Testis (tissue), 3 donors: Measurements from ENCODE around the gene CELA3A. TPM values are rescaled to one million over a fixed set of nuclear protein-coding genes. Genes with fewer than 3 reads are reported as not detected.

Source experiments
- DNase-seq: peaks from one replicate; pipeline ENCODE4 v3.0.0-alpha.2; 2019
- H3K27ac ChIP-seq, 2 donors: fragments of 200-600 bp; sonication (generic); one replicate each; pipeline ENCODE4 v1.5.1; 2019
- H3K27me3 ChIP-seq: fragments of 200-600 bp; sonication (generic); one replicate; pipeline ENCODE4 v1.5.1; 2019
- H3K36me3 ChIP-seq: fragments of 200-600 bp; sonication (generic); one replicate; pipeline ENCODE4 v1.5.1; 2017; ENCODE audit warnings: low read depth; ENCODE audit errors: missing control alignments
- H3K4me1 ChIP-seq: fragments of 200-600 bp; sonication (generic); one replicate; pipeline ENCODE4 v1.5.1; 2019
- H3K4me3 ChIP-seq, 2 donors: fragments of 200-600 bp; sonication (generic); one replicate each; pipeline ENCODE4 v1.5.1; 2017 to 2019
- H3K9me3 ChIP-seq: fragments of 200-600 bp; sonication (generic); one replicate; pipeline ENCODE4 v1.5.1; 2017
- POLR2A ChIP-seq: fragments of 450-650 bp; IDR thresholded peaks from one replicate; pipeline ENCODE4 v1.6.1; 2017; ENCODE audit warnings: antibody characterized with exemption, mild to moderate bottlenecking, moderate library complexity
- whole genome bisulfite sequencing, 2 donors: methylation state at CpG; one replicate each; pipeline ENCODE4 v1.1.5; 2018; 5-methylcytosine and 5-hydroxymethylcytosine counted together
- intact Hi-C: fragments of 100-400 bp; cut with DNase I; formaldehyde crosslinking; loops from one replicate; pipeline ENCODE4 v1.15.1; 2023; ENCODE audit warnings: low total_unique reads
- polyA plus RNA-seq: library from polyadenylated mRNA; stranded (reverse); fragments of 350-450 nt; fragmentation: Illumina TruSeq; extraction: RNeasy Lipid Tissue Mini Kit (QIAGEN cat#74804); gene quantifications from one replicate; pipeline ENCODE4 v1.2.3, GENCODE V29; 2014; ENCODE audit warnings: low read depth, low replicate concordance; ENCODE audit not compliant: insufficient read depth
- total RNA-seq, 2 donors: library from RNA; depleted of rRNA; stranded (reverse); fragments of >200 nt; gene quantifications; one replicate each; pipeline ENCODE4 v1.2.3, GENCODE V29; 2016
- TF ChIP-seq, protein P1 (sequence below), 3 experiments: fragments of 450-650 bp in 2 of 3; fragments of 200-600 bp in 1 of 3; sonication (generic) in 1 of 3; IDR thresholded peaks; one replicate each; pipeline ENCODE4 v1.5.1; 2016 to 2019; ENCODE audit warnings: antibody characterized with exemption in 3 of 3, mild to moderate bottlenecking in 2 of 3, moderate library complexity in 1 of 3

Gene CELA3A
- total and polyA plus RNA-seq, 3 donors from 2014 or later: not detected

DNA sequence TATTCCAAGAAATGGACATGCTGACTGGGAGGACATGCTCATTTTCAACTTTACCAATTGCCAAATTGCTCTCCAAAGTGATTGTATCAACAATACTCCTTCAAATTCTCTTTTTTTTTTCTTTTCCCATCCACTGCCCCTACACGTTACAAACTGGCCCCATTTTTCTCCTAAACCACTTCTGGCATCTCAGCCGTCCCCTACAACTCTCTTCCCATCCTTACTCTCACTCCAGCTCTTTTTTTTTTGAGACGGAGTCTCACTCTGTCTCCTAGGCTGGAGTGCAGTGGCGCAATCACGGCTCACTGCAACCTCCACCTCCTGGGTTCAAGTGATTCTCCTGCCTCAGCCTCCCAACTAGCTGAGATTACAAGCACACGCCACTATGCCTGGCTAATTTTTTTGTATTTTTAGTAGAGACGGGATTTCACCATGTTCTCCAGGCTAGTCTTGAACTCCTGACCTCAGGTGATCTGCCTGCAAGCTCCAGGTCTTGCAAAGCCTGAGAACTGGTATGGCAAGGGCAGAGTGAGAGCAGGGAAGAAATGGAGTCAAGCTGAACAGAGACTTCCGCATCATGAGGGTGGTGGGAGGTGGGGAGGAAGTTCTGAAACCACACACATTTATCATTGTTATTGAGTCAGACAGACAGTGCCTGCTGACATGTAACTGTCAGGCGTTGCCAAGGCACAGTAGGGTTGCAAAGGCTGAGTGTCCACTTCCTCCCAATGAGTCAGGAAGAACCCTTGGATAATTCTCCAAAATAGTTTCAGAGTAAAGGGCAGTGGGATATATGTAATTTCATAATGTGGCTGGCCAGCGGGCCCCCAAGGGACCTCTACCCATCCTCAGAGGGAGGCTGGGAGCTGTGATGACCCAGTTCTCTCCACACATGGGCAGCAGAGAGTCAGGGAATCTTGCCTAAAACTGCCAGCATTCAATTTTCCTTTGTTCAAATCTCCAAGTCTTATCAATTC, 17.4 kb downstream of the CELA3A start:
- no peak for TF ChIP-seq POLR2A
- TF ChIP-seq, protein P1, sequence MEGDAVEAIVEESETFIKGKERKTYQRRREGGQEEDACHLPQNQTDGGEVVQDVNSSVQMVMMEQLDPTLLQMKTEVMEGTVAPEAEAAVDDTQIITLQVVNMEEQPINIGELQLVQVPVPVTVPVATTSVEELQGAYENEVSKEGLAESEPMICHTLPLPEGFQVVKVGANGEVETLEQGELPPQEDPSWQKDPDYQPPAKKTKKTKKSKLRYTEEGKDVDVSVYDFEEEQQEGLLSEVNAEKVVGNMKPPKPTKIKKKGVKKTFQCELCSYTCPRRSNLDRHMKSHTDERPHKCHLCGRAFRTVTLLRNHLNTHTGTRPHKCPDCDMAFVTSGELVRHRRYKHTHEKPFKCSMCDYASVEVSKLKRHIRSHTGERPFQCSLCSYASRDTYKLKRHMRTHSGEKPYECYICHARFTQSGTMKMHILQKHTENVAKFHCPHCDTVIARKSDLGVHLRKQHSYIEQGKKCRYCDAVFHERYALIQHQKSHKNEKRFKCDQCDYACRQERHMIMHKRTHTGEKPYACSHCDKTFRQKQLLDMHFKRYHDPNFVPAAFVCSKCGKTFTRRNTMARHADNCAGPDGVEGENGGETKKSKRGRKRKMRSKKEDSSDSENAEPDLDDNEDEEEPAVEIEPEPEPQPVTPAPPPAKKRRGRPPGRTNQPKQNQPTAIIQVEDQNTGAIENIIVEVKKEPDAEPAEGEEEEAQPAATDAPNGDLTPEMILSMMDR (IDR thresholded peaks at IDR 0.05): no peak
- no peaks in the 10 kb centered on the region for H3K36me3 ChIP-seq
- DNase-seq: peak; percentile 18
- no peaks in the 10 kb centered on the region for H3K4me1 ChIP-seq
- WGBS, 2 donors: 68 to 71% methylated on average over 10 of the region's 10 CpGs
- no peaks in the 10 kb centered on the region for H3K9me3 ChIP-seq
- no peak overlapping the region for H3K27ac ChIP-seq
- intact Hi-C loops: no loop called here
- no peaks in the 10 kb centered on the region for H3K27me3 ChIP-seq
- H3K4me3 ChIP-seq: no peak overlapping the region

DNA sequence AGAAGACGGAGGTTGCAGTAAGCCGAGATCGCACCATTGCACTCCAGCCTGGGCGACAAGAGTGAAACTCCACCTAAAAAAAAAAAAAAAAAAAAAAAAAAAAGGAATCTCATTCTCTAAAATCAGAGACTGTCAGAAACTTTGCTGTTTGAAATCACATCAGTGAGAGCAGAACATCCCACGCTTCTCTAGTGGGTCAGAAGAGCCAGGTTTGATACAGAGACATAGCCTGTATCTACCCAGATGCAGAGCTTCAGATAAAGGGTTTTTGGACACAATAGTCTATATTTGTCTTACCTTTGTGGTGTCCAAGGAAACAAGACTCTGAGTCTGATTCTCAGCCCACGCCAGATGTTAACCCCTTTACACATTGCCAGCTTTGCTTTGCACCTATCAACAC, 19.6 kb downstream of the CELA3A start:
- no peak overlapping the region for H3K4me3 ChIP-seq
- no peak for DNase-seq
- intact Hi-C loops: no loop called here
- H3K36me3 ChIP-seq: no peaks in the 10 kb centered on the region
- H3K27ac ChIP-seq: no peak overlapping the region
- H3K9me3 ChIP-seq: no peaks in the 10 kb centered on the region
- 84 to 89% methylated on average over 5 to 6 of the region's 6 CpGs for WGBS, 2 donors
- H3K4me1 ChIP-seq: no peaks in the 10 kb centered on the region
- no peak for TF ChIP-seq POLR2A
- TF ChIP-seq, protein P1 (IDR thresholded peaks at IDR 0.05): no peak
- no peaks in the 10 kb centered on the region for H3K27me3 ChIP-seq

DNA sequence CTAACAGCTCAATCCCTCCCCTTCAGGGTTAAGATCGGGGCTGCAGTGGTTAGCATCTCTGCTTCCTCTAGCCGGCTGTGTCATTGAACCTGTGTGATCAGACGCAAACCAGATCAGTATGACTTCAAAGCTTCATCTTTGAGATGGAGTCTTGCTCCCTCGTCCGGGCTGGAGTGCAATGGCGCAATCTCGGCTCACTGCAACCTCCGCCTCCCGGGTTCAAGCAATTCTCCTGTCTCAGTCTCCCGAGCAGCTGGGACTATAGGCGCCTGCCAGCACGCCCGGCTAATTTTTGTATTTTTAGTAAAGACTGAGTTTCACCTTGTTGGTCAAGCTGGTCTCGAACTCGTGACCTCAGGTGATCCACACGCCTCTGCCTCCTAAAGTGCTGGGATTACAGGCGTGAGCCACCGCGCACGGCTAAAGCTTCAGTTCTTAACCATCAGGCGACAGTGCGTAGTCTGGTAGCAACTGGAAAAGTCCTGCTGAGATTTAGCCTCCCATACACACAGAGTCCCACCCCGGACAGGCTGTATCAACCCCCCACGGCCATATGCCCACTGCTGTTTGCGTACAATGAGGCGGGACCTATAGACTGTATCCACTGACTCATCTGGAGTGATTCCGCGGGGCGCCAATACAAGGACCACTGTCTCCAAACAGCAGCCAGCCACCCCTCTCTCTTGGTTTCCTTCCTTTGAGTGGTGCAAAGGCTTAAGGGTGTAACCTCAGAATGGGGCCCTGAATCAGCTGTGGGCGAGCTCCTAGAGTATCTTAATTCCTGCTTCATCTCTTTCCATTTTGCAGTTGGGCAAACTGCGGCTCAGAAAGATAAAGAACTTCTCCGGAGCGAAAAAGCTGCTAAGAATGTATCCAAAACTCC, 23.3 kb downstream of the CELA3A start:
- Histone ChIP-seq H3K36me3 (no peaks in the 10 kb centered on the region), H3K9me3 (no peaks in the 10 kb centered on the region), H3K4me1 (no peaks in the 10 kb centered on the region), H3K4me3 (peak overlapping the region; percentile 92 to 97), H3K27me3 (no peaks in the 10 kb centered on the region), H3K27ac (peak overlapping the region; percentile 85 to 96)
- TF ChIP-seq, protein P1 (IDR thresholded peaks at IDR 0.05): no peak
- WGBS, 2 donors: 4 to 7% methylated on average over 30 to 33 of the region's 33 CpGs
- intact Hi-C loops: no loop called here
- DNase-seq: peak; percentile 67

DNA sequence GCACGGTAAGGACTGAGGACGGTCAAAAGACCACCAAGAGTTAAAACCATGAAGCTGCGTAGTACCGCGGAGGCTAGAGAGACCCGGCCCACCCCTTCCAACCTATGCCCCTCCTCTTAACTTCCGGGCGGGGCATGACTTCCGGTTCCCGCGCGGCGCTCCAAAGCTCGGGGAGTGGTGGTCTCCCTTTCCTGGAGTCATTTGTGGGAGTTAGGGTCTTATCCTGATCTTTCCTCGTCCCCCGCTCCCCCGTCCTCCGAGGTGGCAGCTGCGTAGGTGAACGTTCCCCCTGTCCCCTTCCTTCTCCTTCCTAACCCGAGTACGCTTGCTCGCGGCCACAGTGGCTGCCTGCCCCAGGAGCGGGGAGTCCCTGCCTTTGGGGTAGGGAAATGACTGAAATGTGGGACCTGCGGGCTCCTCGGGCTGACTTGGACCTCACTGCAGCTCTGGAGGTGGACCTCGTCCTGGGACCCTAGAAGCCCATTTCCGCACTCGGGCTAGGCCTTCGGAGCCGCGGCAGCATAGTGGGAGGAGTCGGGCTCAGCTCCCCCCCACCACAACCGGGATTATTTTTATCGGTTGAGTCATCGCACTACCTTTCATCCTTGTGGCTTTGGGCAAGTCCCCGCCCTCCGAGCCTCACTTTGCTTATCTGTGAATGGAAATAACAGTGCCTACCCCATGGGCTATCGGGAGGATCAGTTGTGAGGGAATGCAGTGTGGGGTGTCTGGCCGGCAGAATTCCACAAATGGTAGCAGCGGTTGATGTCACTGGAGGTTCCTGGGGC, 24.1 kb downstream of the CELA3A start:
- Histone ChIP-seq H3K4me1 (no peaks in the 10 kb centered on the region), H3K36me3 (no peaks in the 10 kb centered on the region), H3K27ac (peak overlapping the region; percentile 85 to 96), H3K27me3 (no peaks in the 10 kb centered on the region), H3K4me3 (peak overlapping the region; percentile 92 to 97), H3K9me3 (no peaks in the 10 kb centered on the region)
- 0% methylated on average over 42 of the region's 42 CpGs for WGBS, 2 donors
- peak; percentile 5 for TF ChIP-seq POLR2A
- TF ChIP-seq, protein P1 (IDR thresholded peaks at IDR 0.05): no peak
- peak; percentile 94 for DNase-seq
- intact Hi-C loops: no loop called here
